IPS DF 6.9 (cell line): Measurements from ENCODE around the gene LCE2B.
A peak's percentile ranks its signal among the peaks of the same experiment; 100 is the strongest.
"Not testable (repeated sequence)": the region's sequence is repeated elsewhere in the genome, so short reads cannot be mapped to it uniquely, and the experiment has no call there.

Experiments
- DNase-seq: peaks from one replicate; pipeline ENCODE4 v3.0.0-alpha.2; 2013; ENCODE audit warnings: low read depth, low spot score
- H3K27ac ChIP-seq: one replicate; pipeline ENCODE4 v1.5.1; 2013; ENCODE audit warnings: low read length, control low read depth
- H3K27me3 ChIP-seq: 2 replicates; pipeline ENCODE4 v1.6.1; 2013; ENCODE audit warnings: mild to moderate bottlenecking, low read length; ENCODE audit not compliant: control insufficient read depth, insufficient read depth
- H3K36me3 ChIP-seq: 2 replicates; pipeline ENCODE4 v1.6.1; 2013; ENCODE audit warnings: low read length; ENCODE audit not compliant: control insufficient read depth, insufficient read depth
- H3K4me1 ChIP-seq: 2 replicates; pipeline ENCODE4 v1.6.1; 2013; ENCODE audit warnings: low read length; ENCODE audit not compliant: control insufficient read depth, insufficient read depth
- H3K4me3 ChIP-seq: 2 replicates; pipeline ENCODE4 v1.5.1; 2013; ENCODE audit warnings: mild to moderate bottlenecking, low read length
- H3K9me3 ChIP-seq: 2 replicates; pipeline ENCODE4 v1.6.1; 2013; ENCODE audit warnings: low read length, inconsistent platforms; ENCODE audit not compliant: control insufficient read depth, insufficient read depth
- WGBS: extraction: QIAGEN DNeasy Blood & Tissue Kit; methylation state at CpG from one replicate; pipeline ENCODE4 v1.1.7; 2013; ENCODE audit warnings: mixed read lengths, missing lambda C conversion rate; ENCODE audit not compliant: insufficient read length, insufficient coverage; 5-methylcytosine and 5-hydroxymethylcytosine counted together

LCE2B gene, protein sequence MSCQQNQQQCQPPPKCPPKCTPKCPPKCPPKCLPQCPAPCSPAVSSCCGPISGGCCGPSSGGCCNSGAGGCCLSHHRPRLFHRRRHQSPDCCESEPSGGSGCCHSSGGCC

DNA sequence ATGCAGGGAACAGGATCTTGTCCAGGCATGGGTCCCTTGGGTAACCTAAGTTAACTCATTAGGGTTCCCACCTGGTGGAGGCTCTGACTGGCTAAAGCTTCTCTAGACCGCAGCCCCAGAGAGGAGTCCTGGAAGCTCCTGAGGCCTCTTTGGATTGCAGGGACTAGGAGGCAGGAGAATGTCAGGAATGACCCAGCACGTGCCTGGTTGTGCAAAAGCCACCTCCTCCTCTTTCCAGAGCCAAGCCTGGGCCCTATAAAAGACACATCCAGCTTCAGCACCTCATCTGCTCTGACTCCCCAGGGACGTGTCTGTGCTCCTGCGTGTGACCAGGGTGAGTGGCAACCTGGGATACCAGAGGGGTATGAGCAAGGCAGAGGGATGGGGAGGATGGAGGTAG, at the start of gene LCE2B:
Gene LCE2B (plus strand): TSS at position 301 of the 400 bp plus-strand sequence. CDS start 721 bp downstream, outside the sequence.
- DNase-seq, H3K4me1 ChIP-seq, H3K9me3 ChIP-seq, H3K27ac ChIP-seq, H3K36me3 ChIP-seq, H3K27me3 ChIP-seq, H3K4me3 ChIP-seq: not testable (repeated sequence)
- WGBS: no CpG with 5 or more reads among the region's 4 CpGs

GRCh38 chr1:152640351-152640750, 45.6 kb upstream of the LCE2B start:
- H3K9me3 ChIP-seq: peaks cover 5% of the 10 kb centered on the region
- no peak overlapping the region for H3K27ac ChIP-seq
- H3K4me3 ChIP-seq: no peak overlapping the region
- no peaks in the 10 kb centered on the region for H3K36me3 ChIP-seq
- no peak for DNase-seq
- no peaks in the 10 kb centered on the region for H3K4me1 ChIP-seq
- H3K27me3 ChIP-seq: no peaks in the 10 kb centered on the region
- WGBS: no CpG with 5 or more reads among the region's 1 CpG

DNA sequence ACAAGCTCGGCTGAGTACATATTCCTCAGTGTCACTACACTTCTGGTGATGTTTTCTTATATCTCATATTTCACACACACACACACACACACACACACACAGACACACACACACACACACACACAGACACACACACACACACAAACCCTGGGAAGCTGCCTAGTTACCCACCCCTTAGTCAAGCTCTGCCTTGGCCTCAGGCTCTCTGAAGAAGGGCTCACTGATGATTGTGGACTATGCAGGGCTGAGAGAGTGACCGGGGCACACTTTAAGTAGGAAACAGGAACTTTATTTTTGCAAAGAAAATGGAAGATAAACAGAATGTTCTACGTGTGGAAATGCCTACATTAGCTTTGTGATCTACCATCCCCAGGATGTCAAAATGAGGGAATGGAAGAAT, 42.0 kb upstream of the LCE2B start:
- no peaks in the 10 kb centered on the region for H3K36me3 ChIP-seq
- no peak overlapping the region for H3K27ac ChIP-seq
- H3K27me3 ChIP-seq: no peaks in the 10 kb centered on the region
- peaks cover 14% of the 10 kb centered on the region for H3K9me3 ChIP-seq
- no peaks in the 10 kb centered on the region for H3K4me1 ChIP-seq
- no CpG with 5 or more reads among the region's 3 CpGs for WGBS
- H3K4me3 ChIP-seq: no peak overlapping the region
- no peak for DNase-seq

GRCh38 chr1:152645146-152645545, 40.8 kb upstream of the LCE2B start:
- WGBS: no CpG with 5 or more reads among the region's 3 CpGs

DNA sequence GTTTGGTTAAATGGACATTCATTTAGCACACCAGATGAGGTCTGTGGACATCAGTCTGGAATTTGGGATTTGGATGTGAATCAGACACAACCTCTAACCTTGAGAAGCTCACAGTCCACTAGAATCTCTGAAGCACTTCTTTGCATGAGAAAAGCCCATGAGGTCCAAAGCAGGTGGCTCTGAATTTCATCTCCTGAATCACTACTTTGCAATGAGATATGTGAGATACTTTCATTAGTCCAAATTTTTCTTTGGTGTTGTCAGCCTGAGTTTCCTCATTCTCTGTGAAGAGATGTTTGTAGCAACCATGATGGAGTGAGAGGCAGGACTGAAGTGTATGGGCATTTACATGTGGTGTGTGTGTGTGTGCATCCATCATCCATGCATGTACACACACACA, 39.3 kb upstream of the LCE2B start:
- Histone ChIP-seq H3K4me3 (no peak overlapping the region), H3K27ac (no peak overlapping the region), H3K36me3 (no peaks in the 10 kb centered on the region), H3K9me3 (peaks cover 12% of the 10 kb centered on the region), H3K27me3 (no peaks in the 10 kb centered on the region), H3K4me1 (no peaks in the 10 kb centered on the region)
- DNase-seq: no peak

More at GRCh38 chr1:152645146-152645545, 40.8 kb upstream of the LCE2B start:
- Histone ChIP-seq H3K36me3 (no peaks in the 10 kb centered on the region), H3K4me3 (no peak overlapping the region), H3K27me3 (no peaks in the 10 kb centered on the region), H3K9me3 (peaks cover 14% of the 10 kb centered on the region), H3K27ac (no peak overlapping the region), H3K4me1 (no peaks in the 10 kb centered on the region)
- no peak for DNase-seq

GRCh38 chr1:152654110-152654509, 31.8 kb upstream of the LCE2B start:
- Histone ChIP-seq H3K36me3 (no peaks in the 10 kb centered on the region), H3K4me3 (no peak overlapping the region), H3K9me3 (peaks cover 3% of the 10 kb centered on the region), H3K4me1 (no peaks in the 10 kb centered on the region), H3K27me3 (no peaks in the 10 kb centered on the region), H3K27ac (no peak overlapping the region)
- DNase-seq: peak; percentile 9
- no CpG with 5 or more reads among the region's 10 CpGs for WGBS

DNA sequence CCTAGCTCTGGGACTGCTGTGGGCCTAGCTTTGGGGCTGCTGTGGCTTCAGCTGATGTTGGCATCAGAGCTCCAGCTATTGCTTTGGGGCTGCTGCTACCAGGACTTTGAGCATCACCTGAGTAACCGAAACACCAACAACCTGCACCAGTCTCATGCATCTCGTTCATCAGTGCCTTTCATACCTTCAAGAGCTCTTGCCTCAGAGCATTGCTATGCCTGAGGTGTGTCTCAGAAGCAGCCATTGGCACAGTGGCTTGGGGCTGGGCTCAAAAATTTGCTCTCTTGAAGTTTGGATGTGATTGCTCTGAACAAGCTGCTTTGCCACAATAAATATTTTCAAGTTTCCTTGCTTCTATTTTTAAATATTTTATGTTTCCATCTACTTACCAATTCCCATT, 29.5 kb upstream of the LCE2B start:
- H3K4me1 ChIP-seq: no peaks in the 10 kb centered on the region
- no CpG with 5 or more reads among the region's 2 CpGs for WGBS
- H3K36me3 ChIP-seq: no peaks in the 10 kb centered on the region
- H3K9me3 ChIP-seq: peaks cover 3% of the 10 kb centered on the region
- H3K27me3 ChIP-seq: no peaks in the 10 kb centered on the region
- H3K4me3 ChIP-seq: no peak overlapping the region
- DNase-seq: no peak
- H3K27ac ChIP-seq: no peak overlapping the region

GRCh38 chr1:152657677-152658076, 28.2 kb upstream of the LCE2B start:
- Histone ChIP-seq H3K36me3 (no peaks in the 10 kb centered on the region), H3K27me3 (no peaks in the 10 kb centered on the region), H3K27ac (no peak overlapping the region), H3K4me1 (no peaks in the 10 kb centered on the region), H3K4me3 (no peak overlapping the region), H3K9me3 (peaks cover 3% of the 10 kb centered on the region)
- no CpG with 5 or more reads among the region's 4 CpGs for WGBS
- no peak for DNase-seq

- no peak overlapping the region for H3K27ac ChIP-seq
- H3K4me3 ChIP-seq: no peak overlapping the region
- H3K9me3 ChIP-seq: peaks cover 9% of the 10 kb centered on the region
- no CpG with 5 or more reads among the region's 3 CpGs for WGBS
- H3K36me3 ChIP-seq: no peaks in the 10 kb centered on the region
- H3K27me3 ChIP-seq: no peaks in the 10 kb centered on the region
- DNase-seq: no peak
- no peaks in the 10 kb centered on the region for H3K4me1 ChIP-seq
These were observed 27.3 kb upstream of the LCE2B start for GRCh38 chr1:152658649-152659048.

DNA sequence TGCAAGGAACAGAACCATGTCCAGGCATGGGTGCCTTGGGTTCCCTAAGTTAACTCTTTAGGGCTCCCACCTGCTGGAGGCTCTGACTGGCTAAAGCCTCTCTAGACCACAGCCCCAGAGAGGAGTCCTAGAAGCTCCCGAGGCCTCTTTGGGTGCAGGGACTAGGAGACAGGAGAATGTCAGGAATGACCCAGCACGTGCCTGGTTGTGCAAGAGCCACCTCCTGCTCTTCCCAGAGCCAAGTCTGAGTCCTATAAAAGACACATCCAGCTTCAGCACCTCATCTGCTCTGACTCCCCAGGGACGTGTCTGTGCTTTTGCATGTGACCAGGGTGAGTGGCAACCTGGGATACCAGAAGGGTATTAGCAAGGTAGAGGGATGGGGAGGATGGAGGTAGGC, 22.8 kb upstream of the LCE2B start, which contains the start of gene LCE2D:
Gene LCE2D (plus strand): TSS at position 283 of the 400 bp plus-strand sequence. CDS start 726 bp downstream, outside the sequence.
- Histone ChIP-seq H3K27ac (no peak within 1 kb of the TSS), H3K27me3 (no peaks in the 10 kb centered on the region), H3K4me1 (no peaks in the 10 kb centered on the region), H3K36me3 (no peaks in the 10 kb centered on the region), H3K4me3 (no peak within 1 kb of the TSS), H3K9me3 (peaks cover 14% of the 10 kb centered on the region)
- no peak for DNase-seq
- WGBS: no CpG with 5 or more reads among the region's 3 CpGs

GRCh38 chr1:152666171-152666570, 19.8 kb upstream of the LCE2B start:
- not testable (repeated sequence) for H3K36me3 ChIP-seq, H3K4me1 ChIP-seq, H3K27me3 ChIP-seq, H3K27ac ChIP-seq, DNase-seq, H3K4me3 ChIP-seq
- H3K9me3 ChIP-seq: peaks cover 14% of the 10 kb centered on the region
- WGBS: no CpG with 5 or more reads among the region's 1 CpG
